ENCODE data around the gene STX17.

The STX17 gene

DNA sequence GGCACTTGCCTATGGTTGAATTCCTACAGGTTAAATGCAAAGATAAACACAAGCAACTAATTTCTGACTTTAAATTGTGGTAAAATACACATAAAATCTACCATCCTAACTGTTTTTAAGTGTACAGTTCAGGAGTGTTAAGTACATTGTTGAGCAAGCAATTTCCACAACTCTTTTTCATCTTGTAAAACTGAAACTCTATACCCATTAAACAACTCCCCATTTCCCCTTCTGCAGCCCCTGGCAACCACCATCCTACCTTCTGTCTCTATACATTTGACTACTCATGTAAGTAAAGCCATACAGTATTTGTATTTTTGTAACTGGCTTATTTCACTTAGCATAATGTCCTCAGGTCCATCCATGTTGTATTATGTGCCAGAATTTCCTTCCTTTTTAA lies 38.5 kb upstream of the STX17 start:
- H3K4me2 ChIP-seq = peak overlapping the region; percentile 23; the same call in 1 of the 2 replicates
- no peaks in the 10 kb centered on the region for H3K79me2 ChIP-seq (ENCODE audit: insufficient read depth, low read depth)
- peaks cover 28% of the 10 kb centered on the region for H3K4me1 ChIP-seq (ENCODE audit: low read depth, poor library complexity, severe bottlenecking)
- H3K9ac ChIP-seq = no peak overlapping the region
- H3K27ac ChIP-seq = no peak overlapping the region
- no peak for TF ChIP-seq CTCF (conservative IDR thresholded peaks at IDR 0.05; ENCODE audit: low read depth, low read length)
- H4K20me1 ChIP-seq (ENCODE audit: insufficient read depth) = no peaks in the 10 kb centered on the region
- no peak overlapping the region for H2AFZ ChIP-seq (ENCODE audit: low read depth)
- H3K27me3 ChIP-seq (ENCODE audit: insufficient read depth, low read depth) = no peaks in the 10 kb centered on the region
- H3K36me3 ChIP-seq (ENCODE audit: insufficient read depth) = no peaks in the 10 kb centered on the region
- no peak overlapping the region for H3K4me3 ChIP-seq (IDR thresholded peaks at IDR 0.05; ENCODE audit: insufficient read depth, low read depth, low read length)

GRCh38 chr9:99868845-99869244 lies 37.6 kb upstream of the STX17 start:
- Histone ChIP-seq H3K4me2 (no peak overlapping the region), H3K4me3 (IDR thresholded peaks at IDR 0.05; ENCODE audit: insufficient read depth, low read depth, low read length) (no peak overlapping the region), H3K9ac (no peak overlapping the region), H3K4me1 (ENCODE audit: low read depth, poor library complexity, severe bottlenecking) (peaks cover 28% of the 10 kb centered on the region), H3K79me2 (ENCODE audit: insufficient read depth, low read depth) (no peaks in the 10 kb centered on the region), H3K27ac (no peak overlapping the region), H3K27me3 (ENCODE audit: insufficient read depth, low read depth) (no peaks in the 10 kb centered on the region), H2AFZ (ENCODE audit: low read depth) (no peak overlapping the region), H3K36me3 (ENCODE audit: insufficient read depth) (no peaks in the 10 kb centered on the region), H4K20me1 (ENCODE audit: insufficient read depth) (no peaks in the 10 kb centered on the region)
- TF ChIP-seq CTCF (conservative IDR thresholded peaks at IDR 0.05; ENCODE audit: low read depth, low read length) = no peak

GRCh38 chr9:99870126-99870525 lies 36.3 kb upstream of the STX17 start:
- H3K27me3 ChIP-seq (ENCODE audit: insufficient read depth, low read depth) = no peaks in the 10 kb centered on the region
- H3K36me3 ChIP-seq (ENCODE audit: insufficient read depth) = no peaks in the 10 kb centered on the region
- no peak overlapping the region for H3K27ac ChIP-seq
- H3K9ac ChIP-seq = no peak overlapping the region
- H3K4me2 ChIP-seq = no peak overlapping the region
- no peak overlapping the region for H3K4me3 ChIP-seq (IDR thresholded peaks at IDR 0.05; ENCODE audit: insufficient read depth, low read depth, low read length)
- no peak overlapping the region for H2AFZ ChIP-seq (ENCODE audit: low read depth)
- no peaks in the 10 kb centered on the region for H3K79me2 ChIP-seq (ENCODE audit: insufficient read depth, low read depth)
- H3K4me1 ChIP-seq (ENCODE audit: low read depth, poor library complexity, severe bottlenecking) = peaks cover 28% of the 10 kb centered on the region
- no peaks in the 10 kb centered on the region for H4K20me1 ChIP-seq (ENCODE audit: insufficient read depth)
- TF ChIP-seq CTCF (conservative IDR thresholded peaks at IDR 0.05; ENCODE audit: low read depth, low read length) = no peak

DNA sequence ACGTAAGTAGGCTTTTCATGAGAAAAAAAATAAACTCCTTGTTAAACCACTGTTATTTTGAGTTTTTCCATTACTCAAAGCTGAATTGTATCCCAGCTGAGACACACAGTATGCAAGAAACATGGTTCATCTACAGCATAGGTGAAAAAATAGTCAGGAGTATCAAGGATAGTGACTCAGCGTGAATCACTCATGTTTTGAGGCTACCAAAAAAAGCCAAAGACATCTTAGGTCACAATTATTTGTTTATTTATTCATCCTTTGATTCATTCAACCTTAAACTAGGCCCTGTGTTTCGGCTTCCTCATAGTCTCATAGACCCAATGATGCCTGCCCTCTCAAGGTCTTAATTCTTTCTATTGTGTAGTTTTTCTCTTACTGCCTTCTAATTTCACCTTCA lies 32.9 kb upstream of the STX17 start:
- Histone ChIP-seq H3K36me3 (ENCODE audit: insufficient read depth) (no peaks in the 10 kb centered on the region), H3K4me3 (IDR thresholded peaks at IDR 0.05; ENCODE audit: insufficient read depth, low read depth, low read length) (no peak overlapping the region), H3K4me1 (ENCODE audit: low read depth, poor library complexity, severe bottlenecking) (peaks cover 7% of the 10 kb centered on the region), H4K20me1 (ENCODE audit: insufficient read depth) (no peaks in the 10 kb centered on the region), H3K79me2 (ENCODE audit: insufficient read depth, low read depth) (no peaks in the 10 kb centered on the region), H3K9ac (no peak overlapping the region), H2AFZ (ENCODE audit: low read depth) (no peak overlapping the region), H3K4me2 (no peak overlapping the region), H3K27ac (no peak overlapping the region), H3K27me3 (ENCODE audit: insufficient read depth, low read depth) (no peaks in the 10 kb centered on the region)
- no peak for TF ChIP-seq CTCF (conservative IDR thresholded peaks at IDR 0.05; ENCODE audit: low read depth, low read length)
